ENCODE data around the gene RABGAP1L. TPM values are rescaled to one million over a fixed set of nuclear protein-coding genes. Genes with fewer than 3 reads are reported as not detected.

Gene RABGAP1L
- total and polyA plus RNA-seq, 2 donors (not counting 3 experiments of a cell fraction or from before 2014, with no cell fraction given): 6.4 to 22.2 TPM

DNA sequence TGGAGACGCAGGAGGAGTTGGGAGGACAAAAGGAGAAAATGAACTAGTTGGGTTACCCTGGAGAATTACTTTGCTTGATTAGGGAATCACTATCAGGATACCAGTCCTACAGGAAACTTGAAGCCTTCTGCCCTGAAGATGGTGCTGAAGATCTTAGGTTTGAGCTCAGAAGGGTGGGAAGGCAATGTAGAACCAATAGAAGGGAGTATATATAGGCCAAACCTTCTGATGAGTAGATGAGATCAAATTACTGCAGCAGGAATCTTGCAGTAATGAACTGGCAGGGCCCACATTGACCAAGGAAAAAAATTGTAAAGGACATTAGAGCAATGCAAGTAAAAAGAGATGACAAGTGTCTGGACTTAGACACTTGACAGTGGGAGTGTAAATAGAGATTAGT lies 724.1 kb downstream of the RABGAP1L start:
- H3K4me2 ChIP-seq (ENCODE audit: insufficient read depth, low read length): no peak overlapping the region
- dilution Hi-C loops (cut with MboI; ENCODE audit: extremely low pct_ligation_motif_present, low sequenced_read_pairs) (no loop called here), intact Hi-C loops (cut with micrococcal nuclease) (no loop called here)
- H3K9me3 ChIP-seq (replicated peaks; ENCODE audit: control insufficient read depth, insufficient read depth, low read length): no peaks in the 10 kb centered on the region
- no peaks in the 10 kb centered on the region for H4K20me1 ChIP-seq (replicated peaks; ENCODE audit: control insufficient read depth, extremely low read depth, insufficient read depth, low read length)
- CTCF ChIA-PET: interaction anchor here (1.1 to 1.7 kb wide), 3 partner anchors 10 to 242 kb away, joined by 6 read pairs; no protein-coding TSS in a partner anchor
- H3K27me3 ChIP-seq (ENCODE audit: control insufficient read depth in 2 of 2, insufficient read depth in 2 of 2, low read length in 2 of 2): no peaks in the 10 kb centered on the region
- no peak for TF ChIP-seq EZH2 (IDR thresholded peaks at IDR 0.05; ENCODE audit: borderline replicate concordance, low read depth, low read length, severe bottlenecking)
- TF ChIP-seq, protein P1, sequence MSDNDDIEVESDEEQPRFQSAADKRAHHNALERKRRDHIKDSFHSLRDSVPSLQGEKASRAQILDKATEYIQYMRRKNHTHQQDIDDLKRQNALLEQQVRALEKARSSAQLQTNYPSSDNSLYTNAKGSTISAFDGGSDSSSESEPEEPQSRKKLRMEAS (IDR thresholded peaks at IDR 0.05; ENCODE audit: insufficient read depth, insufficient read length): no peak
- TF ChIP-seq FOS (IDR thresholded peaks at IDR 0.05; ENCODE audit: borderline replicate concordance, insufficient read depth, low read length): no peak
- no peak for TF ChIP-seq GATA2 (IDR thresholded peaks at IDR 0.05; ENCODE audit: insufficient read depth, insufficient read length, low read depth, low read length)
- no peak for TF ChIP-seq POLR2AphosphoS5 (IDR thresholded peaks at IDR 0.05; ENCODE audit: insufficient read depth, low read depth, low read length)
- TF ChIP-seq, protein P2, sequence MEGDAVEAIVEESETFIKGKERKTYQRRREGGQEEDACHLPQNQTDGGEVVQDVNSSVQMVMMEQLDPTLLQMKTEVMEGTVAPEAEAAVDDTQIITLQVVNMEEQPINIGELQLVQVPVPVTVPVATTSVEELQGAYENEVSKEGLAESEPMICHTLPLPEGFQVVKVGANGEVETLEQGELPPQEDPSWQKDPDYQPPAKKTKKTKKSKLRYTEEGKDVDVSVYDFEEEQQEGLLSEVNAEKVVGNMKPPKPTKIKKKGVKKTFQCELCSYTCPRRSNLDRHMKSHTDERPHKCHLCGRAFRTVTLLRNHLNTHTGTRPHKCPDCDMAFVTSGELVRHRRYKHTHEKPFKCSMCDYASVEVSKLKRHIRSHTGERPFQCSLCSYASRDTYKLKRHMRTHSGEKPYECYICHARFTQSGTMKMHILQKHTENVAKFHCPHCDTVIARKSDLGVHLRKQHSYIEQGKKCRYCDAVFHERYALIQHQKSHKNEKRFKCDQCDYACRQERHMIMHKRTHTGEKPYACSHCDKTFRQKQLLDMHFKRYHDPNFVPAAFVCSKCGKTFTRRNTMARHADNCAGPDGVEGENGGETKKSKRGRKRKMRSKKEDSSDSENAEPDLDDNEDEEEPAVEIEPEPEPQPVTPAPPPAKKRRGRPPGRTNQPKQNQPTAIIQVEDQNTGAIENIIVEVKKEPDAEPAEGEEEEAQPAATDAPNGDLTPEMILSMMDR (IDR thresholded peaks at IDR 0.05; ENCODE audit: extremely low read depth in 1 of 2, insufficient read depth in 1 of 2, low read depth in 1 of 2, low read length in 2 of 2): no peak
- TF ChIP-seq JUN (IDR thresholded peaks at IDR 0.05; ENCODE audit: borderline replicate concordance, insufficient read depth, insufficient read length, low read depth): no peak
- no peak for TF ChIP-seq MYC (IDR thresholded peaks at IDR 0.05; ENCODE audit: low read depth, low read length)
- no peak for TF ChIP-seq POLR2A (IDR thresholded peaks at IDR 0.05; ENCODE audit: low read depth, low read length)
- BruUV-seq (replicated peaks): no TSS peak
- DNase-seq (ENCODE audit: low read depth, low spot score): peak; percentile 7
- H3K9ac ChIP-seq (replicated peaks; ENCODE audit: extremely low read depth, insufficient read depth, low read length): no peak overlapping the region
- H3K27ac ChIP-seq (ENCODE audit: insufficient read depth, low read depth, low read length): no peak overlapping the region
- POLR2A ChIA-PET: no interaction called here
- no peak for FAIRE-seq
- no peak overlapping the region for H3K4me3 ChIP-seq (replicated peaks in 1 of 3; ENCODE audit: insufficient read depth in 1 of 3, low read depth in 1 of 3, low read length in 3 of 3)
- no peaks in the 10 kb centered on the region for H3K79me2 ChIP-seq (ENCODE audit: control insufficient read depth, insufficient read depth, low read length)
- no peaks in the 10 kb centered on the region for H3K4me1 ChIP-seq (ENCODE audit: control insufficient read depth, extremely low read depth, insufficient read depth, low read length)
- no peaks in the 10 kb centered on the region for H3K36me3 ChIP-seq (ENCODE audit: control insufficient read depth in 2 of 2, extremely low read depth in 1 of 2, insufficient read depth in 2 of 2, low read length in 2 of 2)
- no peak overlapping the region for H2AFZ ChIP-seq (ENCODE audit: low read depth, low read length)
- H3K9me1 ChIP-seq (replicated peaks; ENCODE audit: control insufficient read depth, extremely low read depth, insufficient read depth, low read length): no peaks in the 10 kb centered on the region

Measured in endothelial cell of umbilical vein (primary cell).